Uterus (tissue), 4 donors: ENCODE measurements around the gene EFNA3. TPM values are rescaled to one million over a fixed set of nuclear protein-coding genes. Genes with fewer than 3 reads are reported as not detected.

Experiments
- DNase-seq, 2 donors: peaks; one replicate each; pipeline ENCODE4 v3.0.0-alpha.2; 2019 to 2020
- H3K27ac ChIP-seq, 2 donors: fragments of 200-600 bp; sonication (generic); 1 replicate in 1 of 2; 2 replicates in 1 of 2; pipeline ENCODE4 v1.5.1; 2016 to 2018
- H3K27me3 ChIP-seq, 2 donors: fragments of 200-600 bp; sonication (generic); one replicate each; pipeline ENCODE4 v1.5.1; 2018 to 2019; ENCODE audit warnings: control low read depth in 1 of 2
- H3K36me3 ChIP-seq, 2 donors: fragments of 200-600 bp; sonication (generic); one replicate each; pipeline ENCODE4 v1.5.1; 2019; ENCODE audit warnings: control low read depth in 1 of 2
- H3K4me1 ChIP-seq, 2 donors: fragments of 200-600 bp; sonication (generic); one replicate each; pipeline ENCODE4 v1.5.1; 2018 to 2019; ENCODE audit warnings: control low read depth in 1 of 2
- H3K4me3 ChIP-seq, 2 donors: fragments of 200-600 bp; sonication (generic); 1 replicate in 1 of 2; 2 replicates in 1 of 2; pipeline ENCODE4 v1.5.1; 2018 to 2019; ENCODE audit warnings: mild to moderate bottlenecking in 1 of 2
- H3K9me3 ChIP-seq, 2 donors: fragments of 200-600 bp; sonication (generic); one replicate each; pipeline ENCODE4 v1.5.1; 2019; ENCODE audit warnings: control low read depth in 1 of 2
- POLR2A ChIP-seq, 2 donors: fragments of 450-650 bp; IDR thresholded peaks; one replicate each; pipeline ENCODE4 v1.6.1; 2016; ENCODE audit warnings: antibody characterized with exemption in 2 of 2, mild to moderate bottlenecking in 1 of 2, moderate library complexity in 1 of 2
- intact Hi-C: fragments of 100-400 bp; cut with DNase I; formaldehyde crosslinking; loops from one replicate; pipeline ENCODE4 v1.15.1; 2023; ENCODE audit warnings: low total_unique reads
- total RNA-seq, 4 donors: library from RNA; depleted of rRNA in 3 of 4; stranded (reverse); fragments of >200 nt in 3 of 4; gene quantifications; one replicate each; pipeline versions ENCODE4 v1.1.0 to v1.2.4, GENCODE V29; 2014 to 2023
- TF ChIP-seq, protein P1 (sequence below), 4 experiments: fragments of 200-600 bp in 2 of 4; fragments of 450-650 bp in 2 of 4; sonication (generic) in 2 of 4; IDR thresholded peaks; one replicate each; pipeline ENCODE4 v1.5.1; 2016 to 2019; ENCODE audit warnings: antibody characterized with exemption in 4 of 4, mild to moderate bottlenecking in 2 of 4, moderate library complexity in 1 of 4
- donor health status: DM: yes; HTN: yes; CAD: no.

Gene EFNA3
- total RNA-seq, 4 donors from 2014 or later, result 3.2 to 7.6 (median 3.3) TPM; not detected in 1

DNA sequence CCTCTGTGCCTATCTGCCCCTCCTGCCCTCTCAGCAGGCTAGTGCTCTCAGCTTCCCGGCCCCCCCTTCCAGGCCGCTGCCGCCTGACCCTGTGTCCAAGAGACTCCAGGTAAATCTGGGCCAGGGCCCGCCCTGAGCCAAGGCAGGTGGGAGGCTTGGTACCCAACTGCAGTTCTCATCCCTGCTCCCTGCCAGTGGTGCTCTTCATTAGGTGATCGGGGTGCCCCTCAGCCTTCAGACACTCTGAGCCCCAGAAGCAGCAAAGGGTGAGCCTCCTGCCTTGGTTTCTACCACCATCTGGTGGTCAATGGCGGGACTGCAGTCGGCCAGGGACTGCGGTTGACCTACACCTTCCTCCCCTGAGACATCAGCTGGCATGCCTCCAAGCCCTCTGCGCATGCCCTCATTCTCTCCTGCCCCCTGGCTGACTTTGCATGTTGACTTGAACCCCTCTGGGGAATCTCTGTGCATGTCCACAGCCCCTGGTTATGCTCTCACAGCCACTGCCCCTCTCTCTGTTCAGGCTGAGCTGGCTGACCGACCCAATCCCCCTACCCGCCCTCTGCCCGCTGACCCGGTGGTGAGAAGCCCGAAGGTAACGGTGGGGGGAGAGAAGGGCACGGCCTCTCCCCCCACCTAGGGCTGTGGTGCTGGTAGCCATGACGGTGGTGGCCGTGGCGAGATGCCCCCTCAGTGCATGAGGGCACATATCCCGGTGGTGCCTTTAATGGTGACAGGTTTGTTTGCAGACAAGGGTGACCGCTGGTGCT is 17.1 kb upstream of the EFNA3 start:
- H3K4me3 ChIP-seq, result no peak overlapping the region
- H3K27me3 ChIP-seq, result no peaks in the 10 kb centered on the region
- H3K36me3 ChIP-seq, result no peaks in the 10 kb centered on the region
- intact Hi-C loops, result no loop called here
- peak in 1 of 2 donors; percentile 12 for TF ChIP-seq POLR2A (IDR thresholded peaks at IDR 0.05)
- TF ChIP-seq, protein P1, sequence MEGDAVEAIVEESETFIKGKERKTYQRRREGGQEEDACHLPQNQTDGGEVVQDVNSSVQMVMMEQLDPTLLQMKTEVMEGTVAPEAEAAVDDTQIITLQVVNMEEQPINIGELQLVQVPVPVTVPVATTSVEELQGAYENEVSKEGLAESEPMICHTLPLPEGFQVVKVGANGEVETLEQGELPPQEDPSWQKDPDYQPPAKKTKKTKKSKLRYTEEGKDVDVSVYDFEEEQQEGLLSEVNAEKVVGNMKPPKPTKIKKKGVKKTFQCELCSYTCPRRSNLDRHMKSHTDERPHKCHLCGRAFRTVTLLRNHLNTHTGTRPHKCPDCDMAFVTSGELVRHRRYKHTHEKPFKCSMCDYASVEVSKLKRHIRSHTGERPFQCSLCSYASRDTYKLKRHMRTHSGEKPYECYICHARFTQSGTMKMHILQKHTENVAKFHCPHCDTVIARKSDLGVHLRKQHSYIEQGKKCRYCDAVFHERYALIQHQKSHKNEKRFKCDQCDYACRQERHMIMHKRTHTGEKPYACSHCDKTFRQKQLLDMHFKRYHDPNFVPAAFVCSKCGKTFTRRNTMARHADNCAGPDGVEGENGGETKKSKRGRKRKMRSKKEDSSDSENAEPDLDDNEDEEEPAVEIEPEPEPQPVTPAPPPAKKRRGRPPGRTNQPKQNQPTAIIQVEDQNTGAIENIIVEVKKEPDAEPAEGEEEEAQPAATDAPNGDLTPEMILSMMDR (IDR thresholded peaks at IDR 0.05), result peak; percentile 94 to 100 (median 98)
- H3K9me3 ChIP-seq, result no peaks in the 10 kb centered on the region
- peaks cover 0 to 16% of the 10 kb centered on the region in 2 donors for H3K4me1 ChIP-seq
- peak; percentile 83 to 85 for DNase-seq
- no peak overlapping the region for H3K27ac ChIP-seq

DNA sequence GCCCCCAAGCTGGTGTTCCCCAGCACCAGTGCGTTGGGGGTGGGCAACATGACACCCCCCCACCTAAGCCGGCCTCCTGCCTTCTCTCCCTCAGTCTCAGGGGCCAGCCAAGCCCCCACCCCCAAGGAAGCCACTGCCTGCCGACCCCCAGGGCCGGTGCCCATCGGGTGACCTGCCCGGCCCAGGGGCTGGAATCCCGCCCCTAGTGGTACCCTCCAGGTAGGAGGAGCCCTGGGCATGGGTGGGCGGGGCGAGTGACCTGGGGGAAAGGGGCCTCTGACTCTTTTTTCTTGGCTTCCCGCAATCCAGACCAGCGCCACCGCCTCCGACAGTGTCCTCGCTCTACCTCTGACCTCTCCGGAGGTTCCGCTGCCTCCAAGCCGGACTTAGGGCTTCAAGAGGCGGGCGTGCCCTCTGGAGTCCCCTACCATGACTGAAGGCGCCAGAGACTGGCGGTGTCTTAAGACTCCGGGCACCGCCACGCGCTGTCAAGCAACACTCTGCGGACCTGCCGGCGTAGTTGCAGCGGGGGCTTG is 16.4 kb upstream of the EFNA3 start:
- no peak overlapping the region for H3K27ac ChIP-seq
- no peaks in the 10 kb centered on the region for H3K9me3 ChIP-seq
- no peaks in the 10 kb centered on the region for H3K27me3 ChIP-seq
- intact Hi-C loops, result no loop called here
- peaks cover 0 to 16% of the 10 kb centered on the region in 2 donors for H3K4me1 ChIP-seq
- H3K4me3 ChIP-seq, result no peak overlapping the region
- no peak for TF ChIP-seq POLR2A (IDR thresholded peaks at IDR 0.05)
- TF ChIP-seq, protein P1 (IDR thresholded peaks at IDR 0.05), result no peak
- no peaks in the 10 kb centered on the region for H3K36me3 ChIP-seq
- DNase-seq, result peak in 1 of 2 donors; percentile 38

DNA sequence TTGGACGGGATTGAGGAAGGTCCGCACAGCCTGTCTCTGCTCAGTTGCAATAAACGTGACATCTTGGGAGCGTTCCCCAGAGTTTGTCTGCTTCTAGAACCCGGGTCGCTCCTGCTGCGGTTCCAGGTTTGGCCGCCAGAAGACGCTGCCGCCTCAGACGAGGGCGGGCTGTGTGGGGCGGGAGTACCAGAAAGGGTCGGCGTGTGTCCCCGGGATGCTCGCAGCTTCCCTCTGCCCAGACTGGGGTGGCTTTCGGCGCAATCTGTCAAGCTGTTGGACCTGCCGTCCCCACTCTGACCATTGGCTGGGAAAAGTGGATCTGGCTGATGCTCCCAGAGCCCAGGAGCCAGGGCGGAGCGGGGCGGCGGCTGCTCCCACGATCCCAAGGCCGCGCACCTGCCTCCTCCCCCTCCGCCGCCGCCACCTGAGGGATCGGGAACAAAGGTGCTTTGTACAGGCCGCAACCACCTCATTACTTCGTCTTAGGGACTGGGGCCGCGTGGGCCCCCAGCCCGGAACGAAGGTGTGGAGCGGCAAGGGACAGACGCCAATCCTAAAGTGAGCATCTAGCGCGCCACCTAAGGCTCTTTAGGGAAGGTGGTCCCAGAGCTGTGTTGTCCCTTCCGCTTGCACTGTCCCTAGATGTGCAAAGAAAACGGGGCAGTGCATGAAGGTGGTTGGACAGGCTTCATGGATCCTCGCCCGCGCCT is 15.8 kb upstream of the EFNA3 start:
- TF ChIP-seq POLR2A (IDR thresholded peaks at IDR 0.05), result no peak
- TF ChIP-seq, protein P1 (IDR thresholded peaks at IDR 0.05), result peak; percentile 56 to 73 (median 60)
- no peaks in the 10 kb centered on the region for H3K9me3 ChIP-seq
- H3K4me1 ChIP-seq, result peaks cover 0 to 16% of the 10 kb centered on the region in 2 donors
- intact Hi-C loops, result no loop called here
- H3K27me3 ChIP-seq, result no peaks in the 10 kb centered on the region
- DNase-seq, result peak; percentile 49 to 59
- peak overlapping the region in 1 of 2 donors; percentile 63 for H3K27ac ChIP-seq
- no peaks in the 10 kb centered on the region for H3K36me3 ChIP-seq
- peak overlapping the region; percentile 63 to 97 for H3K4me3 ChIP-seq

DNA sequence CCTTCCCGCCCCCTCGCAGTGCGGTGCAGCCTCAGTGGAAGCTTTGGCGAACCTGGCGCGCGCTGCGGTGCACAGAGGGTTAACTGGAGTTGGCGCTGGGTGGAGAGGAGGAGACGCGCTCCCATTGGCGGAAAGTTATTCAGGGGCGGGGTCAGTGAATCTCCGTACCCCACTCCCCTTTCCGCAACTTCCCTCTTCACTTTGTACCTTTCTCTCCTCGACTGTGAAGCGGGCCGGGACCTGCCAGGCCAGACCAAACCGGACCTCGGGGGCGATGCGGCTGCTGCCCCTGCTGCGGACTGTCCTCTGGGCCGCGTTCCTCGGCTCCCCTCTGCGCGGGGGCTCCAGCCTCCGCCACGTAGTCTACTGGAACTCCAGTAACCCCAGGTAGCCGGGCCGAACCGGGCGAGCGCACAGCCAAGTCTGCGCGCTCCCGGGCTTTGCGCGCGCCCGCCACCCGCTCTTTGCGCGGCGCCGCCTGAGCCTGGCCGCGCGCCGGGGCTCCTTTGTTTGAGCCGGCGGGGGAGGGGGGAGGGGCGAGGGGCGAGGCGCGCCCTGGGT is 15.0 kb upstream of the EFNA3 start, which contains the start of gene EFNA4:
EFNA4 (plus strand) TSS at position 191 of the 561 bp plus-strand sequence; CDS start at position 275, 84 bp downstream.
- no peaks in the 10 kb centered on the region for H3K9me3 ChIP-seq
- peaks cover 0 to 16% of the 10 kb centered on the region in 2 donors for H3K4me1 ChIP-seq
- H3K36me3 ChIP-seq, result no peaks in the 10 kb centered on the region
- H3K4me3 ChIP-seq, result peak within 1 kb of the TSS; percentile 63 to 97
- peak; percentile 82 to 84 for DNase-seq
- no peaks in the 10 kb centered on the region for H3K27me3 ChIP-seq
- intact Hi-C loops, result no loop called here
- TF ChIP-seq, protein P1 (IDR thresholded peaks at IDR 0.05), result peak in 1 of 4 experiments; percentile 22
- TF ChIP-seq POLR2A (IDR thresholded peaks at IDR 0.05), result peak in 1 of 2 donors; percentile 45
- H3K27ac ChIP-seq, result peak within 1 kb of the TSS; percentile 63 to 87
